MM.1S (cell line): ENCODE results near the gene PKN1.

Source experiments
- DNase-seq: peaks from one replicate; pipeline ENCODE4 v3.0.0-alpha.2; 2015
- H2AFZ ChIP-seq: fragments of 300-600 bp; sonication (generic); 2 replicates; pipeline ENCODE4 v1.6.0; 2016; ENCODE audit warnings: antibody characterized with exemption, low read length
- H3F3A ChIP-seq: fragments of 300-600 bp; sonication (generic); 2 replicates; pipeline ENCODE4 v1.6.1; 2016; ENCODE audit warnings: mild to moderate bottlenecking, antibody characterized with exemption, low read length, moderate library complexity, mixed read lengths; ENCODE audit not compliant: insufficient read depth
- H3K27ac ChIP-seq: fragments of 300-600 bp; sonication (generic); 2 replicates; pipeline ENCODE4 v1.5.1; 2016; ENCODE audit warnings: mild to moderate bottlenecking, low read length
- H3K27me3 ChIP-seq: fragments of 300-600 bp; sonication (generic); replicated peaks from 2 replicates; pipeline ENCODE4 v1.6.0; 2016; ENCODE audit warnings: low read length; ENCODE audit not compliant: insufficient read depth
- H3K36me3 ChIP-seq: fragments of 300-600 bp; sonication (generic); replicated peaks from 2 replicates; pipeline ENCODE4 v1.6.1; 2016; ENCODE audit warnings: mild to moderate bottlenecking, low read length, mixed read lengths; ENCODE audit not compliant: insufficient read depth
- H3K4me1 ChIP-seq: fragments of 300-600 bp; sonication (generic); 2 replicates; pipeline ENCODE4 v1.6.1; 2016; ENCODE audit warnings: low read length, mixed read lengths
- H3K4me2 ChIP-seq: fragments of 300-600 bp; sonication (generic); 2 replicates; pipeline ENCODE4 v1.6.0; 2016; ENCODE audit warnings: low read depth, low read length
- H3K4me3 ChIP-seq: fragments of 300-600 bp; sonication (generic); 2 replicates; pipeline ENCODE4 v1.5.1; 2016; ENCODE audit warnings: low read length, mixed read lengths
- H3K79me2 ChIP-seq: fragments of 300-600 bp; sonication (generic); 2 replicates; pipeline ENCODE4 v1.6.1; 2016; ENCODE audit warnings: mixed run types, low read length, mixed read lengths
- H3K9ac ChIP-seq: fragments of 300-600 bp; sonication (generic); 2 replicates; pipeline ENCODE4 v1.6.1; 2016; ENCODE audit warnings: low read length, mixed read lengths
- H3K9me2 ChIP-seq: fragments of 300-600 bp; sonication (generic); replicated peaks from 2 replicates; pipeline ENCODE4 v1.6.1; 2016; ENCODE audit warnings: mild to moderate bottlenecking, low read length, mixed read lengths; ENCODE audit not compliant: insufficient read depth
- H3K9me3 ChIP-seq: fragments of 300-600 bp; sonication (generic); replicated peaks from 2 replicates; pipeline ENCODE4 v1.6.1; 2016; ENCODE audit warnings: mild to moderate bottlenecking, low read length, mixed read lengths; ENCODE audit not compliant: insufficient read depth
- H4K20me1 ChIP-seq: fragments of 300-600 bp; sonication (generic); 2 replicates; pipeline ENCODE4 v1.6.1; 2016; ENCODE audit warnings: mild to moderate bottlenecking, low read length, moderate library complexity, mixed read lengths; ENCODE audit not compliant: insufficient read depth
- CTCF ChIP-seq: fragments of 300-600 bp; sonication (generic); IDR thresholded peaks from 2 replicates; pipeline ENCODE4 v1.5.1; 2016; ENCODE audit warnings: antibody characterized with exemption, low read length, mixed read lengths
- EZH2 ChIP-seq: fragments of 300-600 bp; sonication (generic); optimal IDR thresholded peaks from 2 replicates; pipeline ENCODE3; 2017; ENCODE audit warnings: low read depth, mild to moderate bottlenecking, antibody characterized with exemption, low read length, mixed read lengths
- EZH2phosphoT487 ChIP-seq: fragments of 300-600 bp; sonication (generic); IDR thresholded peaks from 2 replicates; pipeline ENCODE4 v1.6.1; 2018; ENCODE audit warnings: antibody characterized with exemption, low read length

Gene PKN1

GRCh38 chr19:14496834-14497227 is 63.7 kb downstream of the PKN1 start:
- H3K4me3 ChIP-seq: no peak overlapping the region
- no peaks in the 10 kb centered on the region for H3K9me3 ChIP-seq
- H3K9ac ChIP-seq: no peak overlapping the region
- H4K20me1 ChIP-seq: no peaks in the 10 kb centered on the region
- no peaks in the 10 kb centered on the region for H3K79me2 ChIP-seq
- H3K36me3 ChIP-seq: no peaks in the 10 kb centered on the region
- no peaks in the 10 kb centered on the region; the same call in 1 of the 2 replicates for H3K27me3 ChIP-seq
- H3F3A ChIP-seq: peaks cover 3% of the 10 kb centered on the region; the same call in 1 of the 2 replicates
- H3K9me2 ChIP-seq: no peaks in the 10 kb centered on the region
- H2AFZ ChIP-seq: peak overlapping the region; percentile 94; the same call in 1 of the 2 replicates
- no peak for TF ChIP-seq CTCF
- TF ChIP-seq EZH2phosphoT487: no peak
- TF ChIP-seq EZH2: no peak
- no peak overlapping the region for H3K27ac ChIP-seq
- DNase-seq: no peak
- H3K4me2 ChIP-seq: no peak overlapping the region
- no peaks in the 10 kb centered on the region for H3K4me1 ChIP-seq

GRCh38 chr19:14497228-14497921 is 64.3 kb downstream of the PKN1 start:
- Histone ChIP-seq H3K36me3 (no peaks in the 10 kb centered on the region), H3K4me3 (no peak overlapping the region), H4K20me1 (no peaks in the 10 kb centered on the region), H3K9me2 (no peaks in the 10 kb centered on the region), H3K9ac (no peak overlapping the region), H3K27me3 (peaks cover 3% of the 10 kb centered on the region; the same call in 1 of the 2 replicates), H3K9me3 (no peaks in the 10 kb centered on the region), H3F3A (peaks cover 3% of the 10 kb centered on the region; the same call in 1 of the 2 replicates), H3K4me1 (no peaks in the 10 kb centered on the region), H3K4me2 (no peak overlapping the region), H2AFZ (no peak overlapping the region), H3K79me2 (no peaks in the 10 kb centered on the region), H3K27ac (no peak overlapping the region)
- no peak for DNase-seq
- TF ChIP-seq EZH2: no peak
- TF ChIP-seq CTCF: no peak
- TF ChIP-seq EZH2phosphoT487: no peak

GRCh38 chr19:14502334-14503092 is 69.4 kb downstream of the PKN1 start:
- Histone ChIP-seq H3K36me3 (no peaks in the 10 kb centered on the region), H3K79me2 (no peaks in the 10 kb centered on the region), H4K20me1 (no peaks in the 10 kb centered on the region), H2AFZ (no peak overlapping the region), H3K4me1 (peaks cover 11% of the 10 kb centered on the region; the same call in 1 of the 2 replicates), H3F3A (peaks cover 5% of the 10 kb centered on the region; the same call in 1 of the 2 replicates), H3K4me2 (no peak overlapping the region), H3K4me3 (no peak overlapping the region), H3K9me3 (no peaks in the 10 kb centered on the region), H3K27ac (no peak overlapping the region), H3K9me2 (no peaks in the 10 kb centered on the region), H3K9ac (no peak overlapping the region), H3K27me3 (0 out of 2 replicates have a peak, but pooled peaks cover 5% of the 10 kb centered on the region)
- no peak for DNase-seq
- no peak for TF ChIP-seq EZH2
- no peak for TF ChIP-seq CTCF
- no peak for TF ChIP-seq EZH2phosphoT487
